Upper lobe of right lung (tissue), 1 donor: ENCODE results near the gene SMARCD2. TPM values are rescaled to one million over a fixed set of nuclear protein-coding genes. Genes with fewer than 3 reads are reported as not detected.
A peak's percentile ranks its signal among the peaks of the same experiment; 100 is the strongest.

Experiments
- ATAC-seq: fragments of 200-7000 bp; cut with Tn5 transposase; one replicate; pipeline ENCODE4 v1.9.1; 2020; ENCODE audit warnings: mild to moderate bottlenecking, moderate library complexity
- DNase-seq: peaks from one replicate; pipeline ENCODE4 v3.0.0-alpha.2; 2020
- H3K27ac ChIP-seq: fragments of 200-600 bp; one replicate; pipeline ENCODE4 v1.8.0; 2022
- H3K27me3 ChIP-seq: fragments of 200-600 bp; one replicate; pipeline ENCODE4 v1.8.0; 2022; ENCODE audit warnings: mild to moderate bottlenecking
- H3K36me3 ChIP-seq: fragments of 200-600 bp; one replicate; pipeline ENCODE4 v1.8.0; 2022
- H3K4me1 ChIP-seq: fragments of 200-600 bp; one replicate; pipeline ENCODE4 v1.8.0; 2022
- H3K4me3 ChIP-seq: fragments of 200-600 bp; one replicate; pipeline ENCODE4 v1.8.0; 2022; ENCODE audit warnings: mild to moderate bottlenecking
- H3K9me3 ChIP-seq: fragments of 200-600 bp; one replicate; pipeline ENCODE4 v1.8.0; 2022
- intact Hi-C: fragments of 100-400 bp; cut with DNase I; formaldehyde crosslinking; loops from one replicate; pipeline ENCODE4 v1.11.0; 2022
- total RNA-seq: library from RNA; stranded (reverse); fragmentation: NEBNext Ultra II Directional; extraction: Animal tissue kit (Norgen Biotek cat#: 25700); gene quantifications from one replicate; pipeline ENCODE4 v1.2.1, GENCODE V29; 2021
- TF ChIP-seq, protein P1 (sequence below): fragments of 200-600 bp; IDR thresholded peaks from one replicate; pipeline ENCODE4 v1.8.0; 2022; ENCODE audit warnings: antibody characterized with exemption
- donor health status: DM: no; HTN: yes; CAD: no; lungs with severe emphysema.

SMARCD2 gene
- total RNA-seq, 1 donor from 2014 or later: 74.6 TPM

- TF ChIP-seq, protein P1, sequence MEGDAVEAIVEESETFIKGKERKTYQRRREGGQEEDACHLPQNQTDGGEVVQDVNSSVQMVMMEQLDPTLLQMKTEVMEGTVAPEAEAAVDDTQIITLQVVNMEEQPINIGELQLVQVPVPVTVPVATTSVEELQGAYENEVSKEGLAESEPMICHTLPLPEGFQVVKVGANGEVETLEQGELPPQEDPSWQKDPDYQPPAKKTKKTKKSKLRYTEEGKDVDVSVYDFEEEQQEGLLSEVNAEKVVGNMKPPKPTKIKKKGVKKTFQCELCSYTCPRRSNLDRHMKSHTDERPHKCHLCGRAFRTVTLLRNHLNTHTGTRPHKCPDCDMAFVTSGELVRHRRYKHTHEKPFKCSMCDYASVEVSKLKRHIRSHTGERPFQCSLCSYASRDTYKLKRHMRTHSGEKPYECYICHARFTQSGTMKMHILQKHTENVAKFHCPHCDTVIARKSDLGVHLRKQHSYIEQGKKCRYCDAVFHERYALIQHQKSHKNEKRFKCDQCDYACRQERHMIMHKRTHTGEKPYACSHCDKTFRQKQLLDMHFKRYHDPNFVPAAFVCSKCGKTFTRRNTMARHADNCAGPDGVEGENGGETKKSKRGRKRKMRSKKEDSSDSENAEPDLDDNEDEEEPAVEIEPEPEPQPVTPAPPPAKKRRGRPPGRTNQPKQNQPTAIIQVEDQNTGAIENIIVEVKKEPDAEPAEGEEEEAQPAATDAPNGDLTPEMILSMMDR: no peak
- peaks cover 4% of the 10 kb centered on the region for H3K36me3 ChIP-seq
- peak; percentile 81 for DNase-seq
- no peak for ATAC-seq
- H3K9me3 ChIP-seq: no peaks in the 10 kb centered on the region
- peaks cover 42% of the 10 kb centered on the region for H3K4me1 ChIP-seq
- peak overlapping the region; percentile 88 for H3K4me3 ChIP-seq
- intact Hi-C loops: no loop called here
- peak overlapping the region; percentile 94 for H3K27ac ChIP-seq
- no peaks in the 10 kb centered on the region for H3K27me3 ChIP-seq
These were observed 329 bp downstream of the SMARCD2 start for GRCh38 chr17:63842173-63842539.

- Histone ChIP-seq H3K4me1 (peaks cover 42% of the 10 kb centered on the region), H3K27me3 (no peaks in the 10 kb centered on the region), H3K4me3 (peak overlapping the region; percentile 88), H3K27ac (peak overlapping the region; percentile 94), H3K9me3 (no peaks in the 10 kb centered on the region), H3K36me3 (peaks cover 10% of the 10 kb centered on the region)
- ATAC-seq (peak; percentile 0), DNase-seq (peak; percentile 80)
- TF ChIP-seq, protein P1: no peak
- intact Hi-C loops: no loop called here
These were observed 924 bp downstream of the SMARCD2 start for GRCh38 chr17:63841350-63842172.

DNA sequence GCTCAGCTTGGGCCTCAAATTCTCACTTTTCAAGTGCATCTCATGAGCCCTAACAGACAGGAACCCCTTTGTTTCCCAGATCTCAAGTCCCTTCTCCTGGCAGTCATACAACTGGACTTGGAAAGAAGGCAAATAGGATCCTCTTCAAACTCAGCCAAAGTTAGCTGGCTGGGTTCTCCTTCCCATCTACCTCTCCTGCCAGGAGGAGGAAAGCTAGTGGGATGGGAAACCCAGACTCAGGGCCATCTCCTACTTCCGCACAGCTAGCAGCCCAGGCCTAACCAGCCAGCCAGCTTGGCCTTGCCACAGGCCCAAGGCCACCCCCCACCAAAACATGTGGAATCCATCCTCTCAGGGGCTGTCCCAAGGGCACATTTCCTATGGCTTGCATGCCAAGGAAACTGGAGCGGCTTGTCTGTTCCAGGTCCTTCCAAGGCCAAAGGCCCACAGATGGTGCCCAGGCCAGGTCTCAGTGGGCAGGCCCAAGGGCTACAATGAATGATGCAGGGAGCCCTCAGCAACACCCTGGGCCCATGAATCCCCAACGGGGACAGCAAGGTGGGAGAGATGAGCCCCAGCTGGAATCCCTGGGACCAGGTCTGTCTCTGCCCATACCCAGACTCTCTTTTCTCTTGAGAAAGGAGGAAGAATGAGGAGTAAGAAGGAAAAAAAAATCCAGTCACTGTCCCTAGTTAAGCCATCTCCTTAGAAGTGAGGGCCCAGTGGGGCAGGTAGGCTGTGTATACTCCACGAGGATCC, 1.7 kb downstream of the SMARCD2 start:
- Histone ChIP-seq H3K36me3 (peaks cover 17% of the 10 kb centered on the region), H3K4me3 (peak overlapping the region; percentile 88), H3K4me1 (peaks cover 42% of the 10 kb centered on the region), H3K9me3 (no peaks in the 10 kb centered on the region), H3K27me3 (no peaks in the 10 kb centered on the region), H3K27ac (peak overlapping the region; percentile 94)
- DNase-seq: no peak
- no peak for ATAC-seq
- intact Hi-C loops: no loop called here
- TF ChIP-seq, protein P1: no peak

GRCh38 chr17:63838631-63839171, 3.8 kb downstream of the SMARCD2 start:
- Histone ChIP-seq H3K36me3 (peaks cover 38% of the 10 kb centered on the region), H3K4me3 (peak overlapping the region; percentile 88), H3K9me3 (no peaks in the 10 kb centered on the region), H3K27ac (peak overlapping the region; percentile 94), H3K4me1 (peaks cover 49% of the 10 kb centered on the region), H3K27me3 (no peaks in the 10 kb centered on the region)
- TF ChIP-seq, protein P1: no peak
- intact Hi-C loops: no loop called here
- DNase-seq (peak; percentile 94), ATAC-seq (peak; percentile 53)

- peak overlapping the region; percentile 94 for H3K27ac ChIP-seq
- H3K27me3 ChIP-seq: no peaks in the 10 kb centered on the region
- intact Hi-C loops: no loop called here
- H3K4me1 ChIP-seq: peaks cover 49% of the 10 kb centered on the region
- peaks cover 44% of the 10 kb centered on the region for H3K36me3 ChIP-seq
- H3K9me3 ChIP-seq: no peaks in the 10 kb centered on the region
- no peak overlapping the region for H3K4me3 ChIP-seq
- TF ChIP-seq, protein P1: no peak
- ATAC-seq (no peak), DNase-seq (no peak)
These were observed 4.4 kb downstream of the SMARCD2 start for GRCh38 chr17:63837962-63838600.
